GM23338 (cell line): ENCODE data around the gene MMRN2. TPM values are rescaled to one million over a fixed set of nuclear protein-coding genes. Genes with fewer than 3 reads are reported as not detected.

ENCODE experiments used
- ATAC-seq: fragments of 200-7000 bp; cut with Tn5 transposase; 3 replicates; pipeline ENCODE4 v1.9.1; 2020
- DNase-seq: peaks from one replicate; pipeline ENCODE4 v3.0.0-alpha.2; 2015; ENCODE audit warnings: low spot score
- H2AFZ ChIP-seq: fragments of 200-600 bp; sonication (generic); 2 replicates; pipeline ENCODE4 v1.8.0; 2016; ENCODE audit warnings: antibody characterized with exemption, mild to moderate bottlenecking, moderate library complexity
- H3F3A ChIP-seq: fragments of 200-600 bp; sonication (generic); replicated peaks from 2 replicates; pipeline ENCODE4 v1.8.0; 2017; ENCODE audit warnings: antibody characterized with exemption, mixed run types, low read depth
- H3K27ac ChIP-seq: fragments of 200-600 bp; sonication (generic); 2 replicates; pipeline ENCODE4 v1.6.1; 2016; ENCODE audit warnings: low read depth
- H3K27me3 ChIP-seq: fragments of 200-600 bp; sonication (generic); 2 replicates; pipeline ENCODE4 v1.8.0; 2016; ENCODE audit warnings: mild to moderate bottlenecking, mixed run types, moderate library complexity; ENCODE audit not compliant: insufficient read depth
- H3K36me3 ChIP-seq: fragments of 200-600 bp; sonication (generic); 2 replicates; pipeline ENCODE4 v1.8.0; 2016; ENCODE audit warnings: mild to moderate bottlenecking; ENCODE audit not compliant: insufficient read depth
- H3K4me1 ChIP-seq: fragments of 200-600 bp; sonication (generic); 2 replicates; pipeline ENCODE4 v1.8.0; 2016; ENCODE audit warnings: mild to moderate bottlenecking, moderate library complexity; ENCODE audit not compliant: insufficient read depth
- H3K4me2 ChIP-seq: fragments of 200-600 bp; sonication (generic); 2 replicates; pipeline ENCODE4 v1.7.1; 2017; ENCODE audit warnings: mixed run types
- H3K4me3 ChIP-seq: fragments of 200-600 bp; sonication (generic); 2 replicates; pipeline ENCODE4 v1.6.1; 2016; ENCODE audit warnings: mixed run types
- H3K79me2 ChIP-seq: fragments of 200-600 bp; sonication (generic); replicated peaks from 2 replicates; pipeline ENCODE4 v1.8.0; 2017; ENCODE audit warnings: mild to moderate bottlenecking; ENCODE audit not compliant: insufficient read depth
- H3K9me2 ChIP-seq: fragments of 200-600 bp; sonication (generic); 2 replicates; pipeline ENCODE4 v1.8.0; 2017; ENCODE audit not compliant: insufficient read depth
- H4K20me1 ChIP-seq: fragments of 200-600 bp; sonication (generic); replicated peaks from 2 replicates; pipeline ENCODE4 v1.8.0; 2017; ENCODE audit warnings: mild to moderate bottlenecking; ENCODE audit not compliant: insufficient read depth
- H3K27ac Mint-ChIP-seq: 2 replicates; pipeline ENCODE4 v1.8.0; 2020; ENCODE audit warnings: inconsistent platforms, mild to moderate bottlenecking, moderate library complexity, mixed read lengths
- H3K27me3 Mint-ChIP-seq: 3 replicates; pipeline ENCODE4 v1.8.0; 2022; ENCODE audit warnings: low read depth, mild to moderate bottlenecking, moderate library complexity, mixed read lengths, inconsistent platforms; ENCODE audit not compliant: insufficient read depth, poor library complexity
- H3K36me3 Mint-ChIP-seq: 3 replicates; pipeline ENCODE4 v1.8.0; 2021; ENCODE audit warnings: low read depth, mild to moderate bottlenecking, inconsistent platforms, moderate library complexity, mixed read lengths
- H3K4me1 Mint-ChIP-seq: 3 replicates; pipeline ENCODE4 v1.8.0; 2020; ENCODE audit warnings: mild to moderate bottlenecking, inconsistent platforms, mixed read lengths
- H3K4me3 Mint-ChIP-seq: 3 replicates; pipeline ENCODE4 v1.8.0; 2021; ENCODE audit warnings: moderate library complexity, mild to moderate bottlenecking, inconsistent platforms, mixed read lengths
- H3K9me3 Mint-ChIP-seq: 3 replicates; pipeline ENCODE4 v1.8.0; 2020; ENCODE audit warnings: moderate library complexity, mild to moderate bottlenecking, inconsistent platforms, mixed read lengths
- CREB1 ChIP-seq: fragments of 250-450 bp; sonication (Bioruptor Pico); IDR thresholded peaks from 2 replicates; pipeline ENCODE4 v1.5.0; 2020; ENCODE audit warnings: low read depth, mild to moderate bottlenecking, moderate library complexity
- JUNB ChIP-seq: IDR thresholded peaks from one replicate; pipeline ENCODE4 v1.6.1; 2016; ENCODE audit warnings: antibody characterized with exemption; ENCODE audit not compliant: unreplicated experiment
- POLR2AphosphoS5 ChIP-seq: IDR thresholded peaks from 2 replicates; pipeline ENCODE4 v1.6.1; 2016; ENCODE audit warnings: antibody characterized with exemption, low read depth
- STAT1 ChIP-seq: IDR thresholded peaks from one replicate; pipeline ENCODE4 v1.6.1; 2016; ENCODE audit warnings: antibody characterized with exemption; ENCODE audit not compliant: unreplicated experiment
- ZNF331 ChIP-seq: fragments of 250-450 bp; sonication (Bioruptor Pico); IDR thresholded peaks from 2 replicates; pipeline ENCODE4 v1.5.0; 2020; ENCODE audit warnings: low read depth, mild to moderate bottlenecking, moderate library complexity
- polyA plus RNA-seq: library from polyadenylated mRNA; unstranded; fragments of >200 nt; fragmentation: Nextera tagmentation; extraction: Ambion mirVana; gene quantifications from 2 replicates; pipeline ENCODE4 v1.2.1, GENCODE V29; 2016
- total RNA-seq: library from RNA; depleted of rRNA; stranded (reverse); fragments of >200 nt; shearing (Covaris generic); gene quantifications from 2 replicates; pipeline ENCODE4 v1.2.3, GENCODE V29; 2014
- TF ChIP-seq, protein P1 (sequence below): IDR thresholded peaks from one replicate; pipeline ENCODE4 v1.6.1; 2018; ENCODE audit warnings: antibody characterized with exemption; ENCODE audit not compliant: unreplicated experiment
- TF ChIP-seq, protein P2 (sequence below): IDR thresholded peaks from 2 replicates; pipeline ENCODE4 v1.6.1; 2016; ENCODE audit warnings: antibody characterized with exemption
- TF ChIP-seq, protein P3 (sequence below): fragments of 250-450 bp; sonication (Bioruptor Pico); IDR thresholded peaks from 2 replicates; pipeline ENCODE4 v1.5.0; 2020; ENCODE audit warnings: mild to moderate bottlenecking, moderate library complexity
- TF ChIP-seq, protein P4 (sequence below), 2 experiments: fragments of 200-600 bp in 1 of 2; sonication (generic) in 1 of 2; conservative IDR thresholded peaks; 2 replicates each; pipeline versions ENCODE4 v1.5.1 to v1.6.1; 2016 to 2017; ENCODE audit warnings: antibody characterized with exemption in 2 of 2, low read depth in 2 of 2, mild to moderate bottlenecking in 2 of 2, moderate library complexity in 1 of 2

MMRN2 gene
- total and polyA plus RNA-seq, 2 experiments from 2014 or later, result 0.32 to 2.4 TPM

DNA sequence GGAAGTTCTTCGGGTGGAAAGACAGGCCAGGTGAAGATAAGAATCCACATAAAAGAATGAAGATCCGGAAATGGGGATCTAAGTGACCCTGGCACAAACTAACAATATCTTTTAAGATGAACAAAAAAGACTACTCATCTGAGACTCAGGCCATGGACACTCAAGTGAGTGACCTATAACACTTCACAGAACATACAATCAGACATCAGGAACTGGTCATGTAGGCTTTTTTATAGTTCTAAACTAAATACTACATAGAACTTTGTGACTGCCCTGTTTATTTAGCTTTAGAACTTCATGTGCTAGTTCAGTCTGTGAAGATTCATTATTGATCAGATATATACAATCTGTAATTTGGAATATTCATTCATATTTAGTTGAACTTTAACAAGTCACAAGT lies 52.8 kb downstream of the MMRN2 start (continued):
- TF ChIP-seq, protein P1, sequence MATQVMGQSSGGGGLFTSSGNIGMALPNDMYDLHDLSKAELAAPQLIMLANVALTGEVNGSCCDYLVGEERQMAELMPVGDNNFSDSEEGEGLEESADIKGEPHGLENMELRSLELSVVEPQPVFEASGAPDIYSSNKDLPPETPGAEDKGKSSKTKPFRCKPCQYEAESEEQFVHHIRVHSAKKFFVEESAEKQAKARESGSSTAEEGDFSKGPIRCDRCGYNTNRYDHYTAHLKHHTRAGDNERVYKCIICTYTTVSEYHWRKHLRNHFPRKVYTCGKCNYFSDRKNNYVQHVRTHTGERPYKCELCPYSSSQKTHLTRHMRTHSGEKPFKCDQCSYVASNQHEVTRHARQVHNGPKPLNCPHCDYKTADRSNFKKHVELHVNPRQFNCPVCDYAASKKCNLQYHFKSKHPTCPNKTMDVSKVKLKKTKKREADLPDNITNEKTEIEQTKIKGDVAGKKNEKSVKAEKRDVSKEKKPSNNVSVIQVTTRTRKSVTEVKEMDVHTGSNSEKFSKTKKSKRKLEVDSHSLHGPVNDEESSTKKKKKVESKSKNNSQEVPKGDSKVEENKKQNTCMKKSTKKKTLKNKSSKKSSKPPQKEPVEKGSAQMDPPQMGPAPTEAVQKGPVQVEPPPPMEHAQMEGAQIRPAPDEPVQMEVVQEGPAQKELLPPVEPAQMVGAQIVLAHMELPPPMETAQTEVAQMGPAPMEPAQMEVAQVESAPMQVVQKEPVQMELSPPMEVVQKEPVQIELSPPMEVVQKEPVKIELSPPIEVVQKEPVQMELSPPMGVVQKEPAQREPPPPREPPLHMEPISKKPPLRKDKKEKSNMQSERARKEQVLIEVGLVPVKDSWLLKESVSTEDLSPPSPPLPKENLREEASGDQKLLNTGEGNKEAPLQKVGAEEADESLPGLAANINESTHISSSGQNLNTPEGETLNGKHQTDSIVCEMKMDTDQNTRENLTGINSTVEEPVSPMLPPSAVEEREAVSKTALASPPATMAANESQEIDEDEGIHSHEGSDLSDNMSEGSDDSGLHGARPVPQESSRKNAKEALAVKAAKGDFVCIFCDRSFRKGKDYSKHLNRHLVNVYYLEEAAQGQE, result no peak
- TF ChIP-seq POLR2AphosphoS5, result no peak
- no peak for TF ChIP-seq CREB1 (CRISPR knock-in tag)
- TF ChIP-seq, protein P2, sequence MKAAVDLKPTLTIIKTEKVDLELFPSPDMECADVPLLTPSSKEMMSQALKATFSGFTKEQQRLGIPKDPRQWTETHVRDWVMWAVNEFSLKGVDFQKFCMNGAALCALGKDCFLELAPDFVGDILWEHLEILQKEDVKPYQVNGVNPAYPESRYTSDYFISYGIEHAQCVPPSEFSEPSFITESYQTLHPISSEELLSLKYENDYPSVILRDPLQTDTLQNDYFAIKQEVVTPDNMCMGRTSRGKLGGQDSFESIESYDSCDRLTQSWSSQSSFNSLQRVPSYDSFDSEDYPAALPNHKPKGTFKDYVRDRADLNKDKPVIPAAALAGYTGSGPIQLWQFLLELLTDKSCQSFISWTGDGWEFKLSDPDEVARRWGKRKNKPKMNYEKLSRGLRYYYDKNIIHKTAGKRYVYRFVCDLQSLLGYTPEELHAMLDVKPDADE, result no peak

DNA sequence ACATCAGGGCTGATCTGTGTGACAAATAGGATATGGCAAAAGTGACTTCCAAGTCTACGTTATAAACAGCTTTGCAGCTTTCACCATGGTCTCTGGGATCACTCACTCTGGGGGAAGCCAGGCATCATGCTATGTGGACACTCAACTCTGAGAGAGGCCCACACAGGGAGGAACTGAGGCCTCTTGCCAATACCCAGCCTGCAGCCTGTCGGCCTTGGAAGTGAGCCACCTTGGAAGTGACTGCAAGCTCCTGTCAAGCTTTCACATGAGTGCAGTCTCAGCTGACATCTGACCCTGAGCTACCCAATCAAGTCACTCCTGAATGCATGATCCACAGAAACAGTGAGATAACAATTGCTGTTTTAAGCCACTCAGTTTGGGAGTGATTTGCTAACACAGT lies 56.5 kb downstream of the MMRN2 start:
- H4K20me1 ChIP-seq, result no peaks in the 10 kb centered on the region; the same call in 1 of the 2 replicates
- H3K4me1 ChIP-seq, result peaks cover 14% of the 10 kb centered on the region
- H3K36me3 ChIP-seq, result peaks cover 18% of the 10 kb centered on the region; the same call in 1 of the 2 replicates
- Mint-ChIP-seq H3K9me3 (no peaks in the 10 kb centered on the region), H3K4me3 (no peak overlapping the region), H3K27ac (no peak overlapping the region), H3K27me3 (peaks cover 4% of the 10 kb centered on the region), H3K36me3 (peaks cover 61% of the 10 kb centered on the region), H3K4me1 (peaks cover 17% of the 10 kb centered on the region)
- H2AFZ ChIP-seq, result no peak overlapping the region
- peaks cover 7% of the 10 kb centered on the region; the same call in 1 of the 2 replicates for H3F3A ChIP-seq
- peaks cover 10% of the 10 kb centered on the region; the same call in 1 of the 2 replicates for H3K79me2 ChIP-seq
- ATAC-seq (no peak), DNase-seq (no peak)
- H3K4me3 ChIP-seq, result no peak overlapping the region
- no peak overlapping the region for H3K4me2 ChIP-seq
- H3K27ac ChIP-seq, result 0 out of 2 replicates have a peak overlapping the region, but pooled peaks have one; percentile 4
- H3K9me2 ChIP-seq, result no peaks in the 10 kb centered on the region
- H3K27me3 ChIP-seq, result no peaks in the 10 kb centered on the region
- no peak for TF ChIP-seq JUNB
- TF ChIP-seq, protein P3, sequence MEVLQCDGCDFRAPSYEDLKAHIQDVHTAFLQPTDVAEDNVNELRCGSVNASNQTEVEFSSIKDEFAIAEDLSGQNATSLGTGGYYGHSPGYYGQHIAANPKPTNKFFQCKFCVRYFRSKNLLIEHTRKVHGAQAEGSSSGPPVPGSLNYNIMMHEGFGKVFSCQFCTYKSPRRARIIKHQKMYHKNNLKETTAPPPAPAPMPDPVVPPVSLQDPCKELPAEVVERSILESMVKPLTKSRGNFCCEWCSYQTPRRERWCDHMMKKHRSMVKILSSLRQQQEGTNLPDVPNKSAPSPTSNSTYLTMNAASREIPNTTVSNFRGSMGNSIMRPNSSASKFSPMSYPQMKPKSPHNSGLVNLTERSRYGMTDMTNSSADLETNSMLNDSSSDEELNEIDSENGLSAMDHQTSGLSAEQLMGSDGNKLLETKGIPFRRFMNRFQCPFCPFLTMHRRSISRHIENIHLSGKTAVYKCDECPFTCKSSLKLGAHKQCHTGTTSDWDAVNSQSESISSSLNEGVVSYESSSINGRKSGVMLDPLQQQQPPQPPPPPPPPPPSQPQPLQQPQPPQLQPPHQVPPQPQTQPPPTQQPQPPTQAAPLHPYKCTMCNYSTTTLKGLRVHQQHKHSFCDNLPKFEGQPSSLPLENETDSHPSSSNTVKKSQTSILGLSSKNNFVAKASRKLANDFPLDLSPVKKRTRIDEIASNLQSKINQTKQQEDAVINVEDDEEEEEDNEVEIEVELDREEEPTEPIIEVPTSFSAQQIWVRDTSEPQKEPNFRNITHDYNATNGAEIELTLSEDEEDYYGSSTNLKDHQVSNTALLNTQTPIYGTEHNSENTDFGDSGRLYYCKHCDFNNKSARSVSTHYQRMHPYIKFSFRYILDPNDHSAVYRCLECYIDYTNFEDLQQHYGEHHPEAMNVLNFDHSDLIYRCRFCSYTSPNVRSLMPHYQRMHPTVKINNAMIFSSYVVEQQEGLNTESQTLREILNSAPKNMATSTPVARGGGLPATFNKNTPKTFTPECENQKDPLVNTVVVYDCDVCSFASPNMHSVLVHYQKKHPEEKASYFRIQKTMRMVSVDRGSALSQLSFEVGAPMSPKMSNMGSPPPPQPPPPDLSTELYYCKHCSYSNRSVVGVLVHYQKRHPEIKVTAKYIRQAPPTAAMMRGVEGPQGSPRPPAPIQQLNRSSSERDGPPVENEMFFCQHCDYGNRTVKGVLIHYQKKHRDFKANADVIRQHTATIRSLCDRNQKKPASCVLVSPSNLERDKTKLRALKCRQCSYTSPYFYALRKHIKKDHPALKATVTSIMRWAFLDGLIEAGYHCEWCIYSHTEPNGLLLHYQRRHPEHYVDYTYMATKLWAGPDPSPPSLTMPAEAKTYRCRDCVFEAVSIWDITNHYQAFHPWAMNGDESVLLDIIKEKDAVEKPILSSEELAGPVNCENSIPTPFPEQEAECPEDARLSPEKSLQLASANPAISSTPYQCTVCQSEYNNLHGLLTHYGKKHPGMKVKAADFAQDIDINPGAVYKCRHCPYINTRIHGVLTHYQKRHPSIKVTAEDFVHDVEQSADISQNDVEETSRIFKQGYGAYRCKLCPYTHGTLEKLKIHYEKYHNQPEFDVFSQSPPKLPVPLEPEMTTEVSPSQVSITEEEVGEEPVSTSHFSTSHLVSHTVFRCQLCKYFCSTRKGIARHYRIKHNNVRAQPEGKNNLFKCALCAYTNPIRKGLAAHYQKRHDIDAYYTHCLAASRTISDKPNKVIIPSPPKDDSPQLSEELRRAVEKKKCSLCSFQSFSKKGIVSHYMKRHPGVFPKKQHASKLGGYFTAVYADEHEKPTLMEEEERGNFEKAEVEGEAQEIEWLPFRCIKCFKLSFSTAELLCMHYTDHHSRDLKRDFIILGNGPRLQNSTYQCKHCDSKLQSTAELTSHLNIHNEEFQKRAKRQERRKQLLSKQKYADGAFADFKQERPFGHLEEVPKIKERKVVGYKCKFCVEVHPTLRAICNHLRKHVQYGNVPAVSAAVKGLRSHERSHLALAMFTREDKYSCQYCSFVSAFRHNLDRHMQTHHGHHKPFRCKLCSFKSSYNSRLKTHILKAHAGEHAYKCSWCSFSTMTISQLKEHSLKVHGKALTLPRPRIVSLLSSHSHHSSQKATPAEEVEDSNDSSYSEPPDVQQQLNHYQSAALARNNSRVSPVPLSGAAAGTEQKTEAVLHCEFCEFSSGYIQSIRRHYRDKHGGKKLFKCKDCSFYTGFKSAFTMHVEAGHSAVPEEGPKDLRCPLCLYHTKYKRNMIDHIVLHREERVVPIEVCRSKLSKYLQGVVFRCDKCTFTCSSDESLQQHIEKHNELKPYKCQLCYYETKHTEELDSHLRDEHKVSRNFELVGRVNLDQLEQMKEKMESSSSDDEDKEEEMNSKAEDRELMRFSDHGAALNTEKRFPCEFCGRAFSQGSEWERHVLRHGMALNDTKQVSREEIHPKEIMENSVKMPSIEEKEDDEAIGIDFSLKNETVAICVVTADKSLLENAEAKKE, result no peak
- TF ChIP-seq ZNF331 (CRISPR knock-in tag), result no peak
- TF ChIP-seq STAT1, result no peak
- TF ChIP-seq, protein P4, sequence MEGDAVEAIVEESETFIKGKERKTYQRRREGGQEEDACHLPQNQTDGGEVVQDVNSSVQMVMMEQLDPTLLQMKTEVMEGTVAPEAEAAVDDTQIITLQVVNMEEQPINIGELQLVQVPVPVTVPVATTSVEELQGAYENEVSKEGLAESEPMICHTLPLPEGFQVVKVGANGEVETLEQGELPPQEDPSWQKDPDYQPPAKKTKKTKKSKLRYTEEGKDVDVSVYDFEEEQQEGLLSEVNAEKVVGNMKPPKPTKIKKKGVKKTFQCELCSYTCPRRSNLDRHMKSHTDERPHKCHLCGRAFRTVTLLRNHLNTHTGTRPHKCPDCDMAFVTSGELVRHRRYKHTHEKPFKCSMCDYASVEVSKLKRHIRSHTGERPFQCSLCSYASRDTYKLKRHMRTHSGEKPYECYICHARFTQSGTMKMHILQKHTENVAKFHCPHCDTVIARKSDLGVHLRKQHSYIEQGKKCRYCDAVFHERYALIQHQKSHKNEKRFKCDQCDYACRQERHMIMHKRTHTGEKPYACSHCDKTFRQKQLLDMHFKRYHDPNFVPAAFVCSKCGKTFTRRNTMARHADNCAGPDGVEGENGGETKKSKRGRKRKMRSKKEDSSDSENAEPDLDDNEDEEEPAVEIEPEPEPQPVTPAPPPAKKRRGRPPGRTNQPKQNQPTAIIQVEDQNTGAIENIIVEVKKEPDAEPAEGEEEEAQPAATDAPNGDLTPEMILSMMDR (conservative IDR thresholded peaks at IDR 0.05; ENCODE audit: low read depth in 2 of 2), result no peak
